Neuronal stem cell (in vitro differentiated cells): ENCODE results near the gene HOMEZ.
"Not testable (repeated sequence)": the region's sequence is repeated elsewhere in the genome, so short reads cannot be mapped to it uniquely, and the experiment has no call there.

ENCODE experiments used
- DNase-seq: peaks from one replicate; pipeline ENCODE4 v3.0.0-alpha.2; 2013; ENCODE audit warnings: low spot score
- H2AFZ ChIP-seq: one replicate; pipeline ENCODE4 v1.6.1; 2013; ENCODE audit warnings: mild to moderate bottlenecking, low read length, inconsistent platforms
- H2AK5ac ChIP-seq: 2 replicates; pipeline ENCODE4 v1.6.1; 2013; ENCODE audit warnings: low read depth, mild to moderate bottlenecking, inconsistent platforms, low read length, moderate library complexity, mixed read lengths
- H2BK120ac ChIP-seq: 2 replicates; pipeline ENCODE4 v1.6.1; 2013; ENCODE audit warnings: low read depth, mild to moderate bottlenecking, inconsistent platforms, low read length, moderate library complexity, mixed read lengths
- H2BK12ac ChIP-seq: one replicate; pipeline ENCODE4 v1.6.1; 2013; ENCODE audit warnings: low read length, inconsistent platforms
- H2BK15ac ChIP-seq: 2 replicates; pipeline ENCODE4 v1.6.1; 2013; ENCODE audit warnings: mild to moderate bottlenecking, low read length, inconsistent platforms, mixed read lengths
- H2BK5ac ChIP-seq: one replicate; pipeline ENCODE4 v1.6.1; 2013; ENCODE audit warnings: inconsistent platforms, mild to moderate bottlenecking, low read length, moderate library complexity
- H3K14ac ChIP-seq: one replicate; pipeline ENCODE4 v1.6.1; 2013; ENCODE audit warnings: low read length, inconsistent platforms
- H3K18ac ChIP-seq: 2 replicates; pipeline ENCODE4 v1.6.1; 2013; ENCODE audit warnings: low read length, inconsistent platforms
- H3K23ac ChIP-seq: 2 replicates; pipeline ENCODE4 v1.6.1; 2013; ENCODE audit warnings: low read depth, mild to moderate bottlenecking, mixed read lengths, low read length, inconsistent platforms; ENCODE audit not compliant: poor library complexity
- H3K27ac ChIP-seq: replicated peaks from 3 replicates; pipeline ENCODE4 v1.5.1; 2013; ENCODE audit warnings: low read length, inconsistent platforms
- H3K27me3 ChIP-seq, 3 experiments: 2 replicates each; pipeline ENCODE4 v1.6.1; 2013; ENCODE audit warnings: low read length in 3 of 3, mild to moderate bottlenecking in 2 of 3, inconsistent platforms in 1 of 3, low read depth in 1 of 3, mixed read lengths in 1 of 3, moderate library complexity in 1 of 3; ENCODE audit not compliant: control insufficient read depth in 3 of 3, insufficient read depth in 3 of 3
- H3K36me3 ChIP-seq, 2 donors: replicated peaks in 1 of 2; 2 replicates each; pipeline ENCODE4 v1.6.1; 2013; ENCODE audit warnings: low read length in 2 of 2; ENCODE audit not compliant: control insufficient read depth in 2 of 2, insufficient read depth in 2 of 2
- H3K4ac ChIP-seq: 2 replicates; pipeline ENCODE4 v1.6.1; 2013; ENCODE audit warnings: inconsistent platforms, mild to moderate bottlenecking, low read length, moderate library complexity
- H3K4me1 ChIP-seq, 2 donors: 1 replicate in 1 of 2; 2 replicates in 1 of 2; pipeline ENCODE4 v1.6.1; 2013; ENCODE audit warnings: low read length in 2 of 2, low read depth in 1 of 2; ENCODE audit not compliant: control insufficient read depth in 2 of 2, insufficient read depth in 1 of 2
- H3K4me2 ChIP-seq: one replicate; pipeline ENCODE4 v1.6.1; 2013; ENCODE audit warnings: mild to moderate bottlenecking, low read length, inconsistent platforms; ENCODE audit not compliant: insufficient read depth, poor library complexity, severe bottlenecking
- H3K4me3 ChIP-seq, 2 donors: 2 replicates each; pipeline ENCODE4 v1.5.1; 2013; ENCODE audit warnings: low read length in 2 of 2, mild to moderate bottlenecking in 2 of 2, inconsistent platforms in 1 of 2, moderate library complexity in 1 of 2
- H3K79me1 ChIP-seq: one replicate; pipeline ENCODE4 v1.6.1; 2013; ENCODE audit warnings: low read depth, mild to moderate bottlenecking, inconsistent platforms, low read length, moderate library complexity
- H3K9ac ChIP-seq: one replicate; pipeline ENCODE4 v1.6.1; 2013; ENCODE audit warnings: mild to moderate bottlenecking, low read depth, low read length, inconsistent platforms; ENCODE audit not compliant: poor library complexity
- H3K9me3 ChIP-seq, 2 donors: replicated peaks in 1 of 2; 2 replicates each; pipeline versions ENCODE3 to v1.6.1; 2013; ENCODE audit warnings: low read length in 2 of 2, mild to moderate bottlenecking in 2 of 2, inconsistent platforms in 1 of 2, low read depth in 1 of 2, mixed read lengths in 1 of 2, moderate library complexity in 1 of 2; ENCODE audit not compliant: control insufficient read depth in 2 of 2, insufficient read depth in 1 of 2
- H4K8ac ChIP-seq: one replicate; pipeline ENCODE4 v1.6.1; 2013; ENCODE audit warnings: low read depth, mild to moderate bottlenecking, inconsistent platforms, low read length, moderate library complexity
- H4K91ac ChIP-seq: one replicate; pipeline ENCODE4 v1.6.1; 2013; ENCODE audit warnings: low read length, low read depth, mild to moderate bottlenecking, inconsistent platforms; ENCODE audit not compliant: poor library complexity
- WGBS, 2 donors: extraction: QIAGEN DNeasy Blood & Tissue Kit; methylation state at CpG; one replicate each; pipeline ENCODE4 v1.1.7; 2013; ENCODE audit warnings: missing lambda C conversion rate in 2 of 2, mixed read lengths in 1 of 2; ENCODE audit not compliant: insufficient read length in 2 of 2, insufficient replicate concordance in 1 of 2; ENCODE audit errors: extremely low coverage in 2 of 2; 5-methylcytosine and 5-hydroxymethylcytosine counted together

HOMEZ gene

GRCh38 chr14:23284654-23285529, 1.0 kb downstream of the HOMEZ start:
- peaks cover 4% of the 10 kb centered on the region for H3K79me1 ChIP-seq
- peaks cover 6 to 20% of the 10 kb centered on the region in 2 donors for H3K36me3 ChIP-seq
- no peaks in the 10 kb centered on the region for H3K9me3 ChIP-seq
- peak overlapping the region; percentile 90 for H2AFZ ChIP-seq
- H3K18ac ChIP-seq: peak overlapping the region; percentile 84
- peaks cover 9 to 15% of the 10 kb centered on the region in 2 donors for H3K4me1 ChIP-seq
- no peak overlapping the region for H3K23ac ChIP-seq
- H2BK15ac ChIP-seq: no peak overlapping the region
- H2BK120ac ChIP-seq: no peak overlapping the region
- no peak overlapping the region for H3K4ac ChIP-seq
- peak overlapping the region; percentile 59 for H2AK5ac ChIP-seq
- no peak overlapping the region for H4K91ac ChIP-seq
- DNase-seq: no peak
- no peak overlapping the region for H4K8ac ChIP-seq
- no peak overlapping the region for H3K9ac ChIP-seq
- H2BK12ac ChIP-seq: no peak overlapping the region
- H3K27ac ChIP-seq: peak overlapping the region; percentile 37
- H3K4me2 ChIP-seq: peak overlapping the region; percentile 63
- H3K27me3 ChIP-seq: no peaks in the 10 kb centered on the region
- no peak overlapping the region for H2BK5ac ChIP-seq
- WGBS, 2 donors: no CpG with 5 or more reads among the region's 9 CpGs
- H3K14ac ChIP-seq: no peak overlapping the region
- H3K4me3 ChIP-seq: peak overlapping the region; percentile 73 to 98

- Histone ChIP-seq H3K14ac (no peak overlapping the region), H2AK5ac (no peak overlapping the region), H3K4ac (no peak overlapping the region), H3K27me3 (no peaks in the 10 kb centered on the region), H3K79me1 (peaks cover 2% of the 10 kb centered on the region), H4K91ac (no peak overlapping the region), H3K27ac (peak overlapping the region; percentile 70), H3K4me3 (no peak overlapping the region), H4K8ac (no peak overlapping the region), H3K4me1 (peaks cover 11 to 18% of the 10 kb centered on the region in 2 donors), H2BK120ac (no peak overlapping the region), H3K9me3 (peaks cover 3 to 6% of the 10 kb centered on the region in 2 donors), H2BK5ac (no peak overlapping the region), H3K18ac (peak overlapping the region; percentile 28), H3K36me3 (peaks cover 14 to 33% of the 10 kb centered on the region in 2 donors), H2AFZ (no peak overlapping the region), H2BK12ac (no peak overlapping the region), H2BK15ac (no peak overlapping the region), H3K9ac (no peak overlapping the region), H3K23ac (no peak overlapping the region), H3K4me2 (no peak overlapping the region)
- no CpG with 5 or more reads among the region's 6 CpGs for WGBS, 2 donors
- DNase-seq: no peak
Observed at GRCh38 chr14:23281247-23281646, 4.7 kb downstream of the HOMEZ start.

- H2BK5ac ChIP-seq, H3K4ac ChIP-seq, H3K9ac ChIP-seq, H3K79me1 ChIP-seq, H3K14ac ChIP-seq, H4K91ac ChIP-seq, H2AFZ ChIP-seq, H2AK5ac ChIP-seq, H3K23ac ChIP-seq, H4K8ac ChIP-seq, DNase-seq, H3K27ac ChIP-seq, H3K4me2 ChIP-seq, H3K27me3 ChIP-seq, H3K4me3 ChIP-seq, H2BK12ac ChIP-seq, H2BK15ac ChIP-seq, H2BK120ac ChIP-seq, H3K18ac ChIP-seq: not testable (repeated sequence)
- WGBS, 2 donors: no CpG with 5 or more reads among the region's 6 CpGs
- peaks cover 9 to 14% of the 10 kb centered on the region in 2 donors for H3K9me3 ChIP-seq
- H3K4me1 ChIP-seq: peaks cover 8 to 12% of the 10 kb centered on the region in 2 donors
- peaks cover 20 to 41% of the 10 kb centered on the region in 2 donors for H3K36me3 ChIP-seq
Observed at GRCh38 chr14:23277928-23278327, 8.0 kb downstream of the HOMEZ start.

GRCh38 chr14:23277189-23277588, 8.7 kb downstream of the HOMEZ start:
- peaks cover 9 to 14% of the 10 kb centered on the region in 2 donors for H3K9me3 ChIP-seq
- H2AK5ac ChIP-seq: no peak overlapping the region
- peaks cover 20 to 33% of the 10 kb centered on the region in 2 donors for H3K36me3 ChIP-seq
- DNase-seq: no peak
- peaks cover 2% of the 10 kb centered on the region for H3K79me1 ChIP-seq
- H4K91ac ChIP-seq: no peak overlapping the region
- peaks cover 8 to 11% of the 10 kb centered on the region in 2 donors for H3K4me1 ChIP-seq
- H3K4ac ChIP-seq: no peak overlapping the region
- no CpG with 5 or more reads among the region's 3 CpGs for WGBS, 2 donors
- no peak overlapping the region for H2BK5ac ChIP-seq
- no peak overlapping the region for H2AFZ ChIP-seq
- no peak overlapping the region for H2BK120ac ChIP-seq
- H3K18ac ChIP-seq: no peak overlapping the region
- H3K14ac ChIP-seq: no peak overlapping the region
- no peaks in the 10 kb centered on the region for H3K27me3 ChIP-seq
- H2BK12ac ChIP-seq: no peak overlapping the region
- no peak overlapping the region for H4K8ac ChIP-seq
- H3K4me2 ChIP-seq: no peak overlapping the region
- no peak overlapping the region for H2BK15ac ChIP-seq
- no peak overlapping the region for H3K9ac ChIP-seq
- no peak overlapping the region for H3K23ac ChIP-seq
- no peak overlapping the region for H3K4me3 ChIP-seq
- no peak overlapping the region for H3K27ac ChIP-seq
